ENCODE measurements around the gene DOCK1. TPM values are rescaled to one million over a fixed set of nuclear protein-coding genes. Genes with fewer than 3 reads are reported as not detected.

DOCK1 gene
- total and polyA plus RNA-seq, 4 donors = 10.9 to 82.6 (median 43.3) TPM

GRCh38 chr10:127402596-127403409 lies 497.6 kb downstream of the DOCK1 start:
- intact Hi-C loops (cut with DNase I) = no loop called here
- no peak for ATAC-seq (ENCODE audit: low FRiP score)
- WGBS, 2 donors = 31 to 35% methylated on average over 16 of the region's 16 CpGs

GRCh38 chr10:127405221-127405620 lies 500.0 kb downstream of the DOCK1 start:
- intact Hi-C loops (cut with DNase I) = no loop called here

More at GRCh38 chr10:127402596-127403409, 497.6 kb downstream of the DOCK1 start:
- Histone ChIP-seq H3K4me3 (ENCODE audit: low read length in 2 of 2) (no peak overlapping the region), H3K9me3 (ENCODE audit: control insufficient read depth, low read length) (no peaks in the 10 kb centered on the region), H3K27me3 (ENCODE audit: control insufficient read depth in 1 of 2, insufficient read depth in 2 of 2, low read length in 1 of 2) (no peaks in the 10 kb centered on the region), H3K4me1 (ENCODE audit: control insufficient read depth in 1 of 2, insufficient read depth in 2 of 2, low read length in 2 of 2) (no peaks in the 10 kb centered on the region), H3K36me3 (ENCODE audit: control insufficient read depth in 1 of 2, insufficient read depth in 2 of 2, low read length in 1 of 2) (no peaks in the 10 kb centered on the region), H3K27ac (ENCODE audit: low read depth in 1 of 2, low read length in 2 of 2) (no peak overlapping the region)
- DNase-seq = no peak

GRCh38 chr10:127406018-127406550 lies 500.9 kb downstream of the DOCK1 start:
- Histone ChIP-seq H3K4me3 (ENCODE audit: low read length in 2 of 2) (no peak overlapping the region), H3K27ac (ENCODE audit: low read depth in 1 of 2, low read length in 2 of 2) (no peak overlapping the region), H3K27me3 (ENCODE audit: control insufficient read depth in 1 of 2, insufficient read depth in 2 of 2, low read length in 1 of 2) (no peaks in the 10 kb centered on the region), H3K36me3 (ENCODE audit: control insufficient read depth in 1 of 2, insufficient read depth in 2 of 2, low read length in 1 of 2) (peaks cover 0 to 1% of the 10 kb centered on the region in 2 donors), H3K4me1 (ENCODE audit: control insufficient read depth in 1 of 2, insufficient read depth in 2 of 2, low read length in 2 of 2) (no peaks in the 10 kb centered on the region), H3K9me3 (ENCODE audit: control insufficient read depth, low read length) (no peaks in the 10 kb centered on the region)
- intact Hi-C loops (cut with DNase I) = no loop called here
- DNase-seq = no peak
- 96% methylated on average over 12 of the region's 12 CpGs for WGBS, 2 donors
- no peak for ATAC-seq (ENCODE audit: low FRiP score)

More at GRCh38 chr10:127405221-127405620, 500.0 kb downstream of the DOCK1 start:
- 62% methylated on average over 4 of the region's 4 CpGs for WGBS, 2 donors
- H3K4me3 ChIP-seq (ENCODE audit: low read length in 2 of 2) = no peak overlapping the region
- no peaks in the 10 kb centered on the region for H3K4me1 ChIP-seq (ENCODE audit: control insufficient read depth in 1 of 2, insufficient read depth in 2 of 2, low read length in 2 of 2)
- H3K27me3 ChIP-seq (ENCODE audit: control insufficient read depth in 1 of 2, insufficient read depth in 2 of 2, low read length in 1 of 2) = no peaks in the 10 kb centered on the region
- H3K9me3 ChIP-seq (ENCODE audit: control insufficient read depth, low read length) = no peaks in the 10 kb centered on the region
- ATAC-seq (ENCODE audit: low FRiP score) (no peak), DNase-seq (no peak)
- H3K36me3 ChIP-seq (ENCODE audit: control insufficient read depth in 1 of 2, insufficient read depth in 2 of 2, low read length in 1 of 2) = no peaks in the 10 kb centered on the region
- H3K27ac ChIP-seq (ENCODE audit: low read depth in 1 of 2, low read length in 2 of 2) = no peak overlapping the region

GRCh38 chr10:127407551-127407950 lies 502.3 kb downstream of the DOCK1 start:
- H3K4me1 ChIP-seq (ENCODE audit: control insufficient read depth in 1 of 2, insufficient read depth in 2 of 2, low read length in 2 of 2) = no peaks in the 10 kb centered on the region
- peaks cover 0 to 3% of the 10 kb centered on the region in 2 donors for H3K36me3 ChIP-seq (ENCODE audit: control insufficient read depth in 1 of 2, insufficient read depth in 2 of 2, low read length in 1 of 2)
- intact Hi-C loops (cut with DNase I) = no loop called here
- DNase-seq = peak in 1 of 2 donors; percentile 28
- 92 to 95% methylated on average over 6 of the region's 6 CpGs for WGBS, 2 donors
- no peaks in the 10 kb centered on the region for H3K27me3 ChIP-seq (ENCODE audit: control insufficient read depth in 1 of 2, insufficient read depth in 2 of 2, low read length in 1 of 2)
- ATAC-seq (ENCODE audit: low FRiP score) = no peak
- no peaks in the 10 kb centered on the region for H3K9me3 ChIP-seq (ENCODE audit: control insufficient read depth, low read length)
- H3K4me3 ChIP-seq (ENCODE audit: low read length in 2 of 2) = no peak overlapping the region
- no peak overlapping the region for H3K27ac ChIP-seq (ENCODE audit: low read depth in 1 of 2, low read length in 2 of 2)

GRCh38 chr10:127408112-127408710 lies 503.0 kb downstream of the DOCK1 start:
- intact Hi-C loops (cut with DNase I) = no loop called here
- no peak for DNase-seq
- WGBS, 2 donors = 85 to 89% methylated on average over 15 of the region's 15 CpGs
- H3K4me1 ChIP-seq (ENCODE audit: control insufficient read depth in 1 of 2, insufficient read depth in 2 of 2, low read length in 2 of 2) = no peaks in the 10 kb centered on the region
- peaks cover 0 to 3% of the 10 kb centered on the region in 2 donors for H3K36me3 ChIP-seq (ENCODE audit: control insufficient read depth in 1 of 2, insufficient read depth in 2 of 2, low read length in 1 of 2)
- no peaks in the 10 kb centered on the region for H3K27me3 ChIP-seq (ENCODE audit: control insufficient read depth in 1 of 2, insufficient read depth in 2 of 2, low read length in 1 of 2)
- no peak overlapping the region for H3K4me3 ChIP-seq (ENCODE audit: low read length in 2 of 2)
- no peaks in the 10 kb centered on the region for H3K9me3 ChIP-seq (ENCODE audit: control insufficient read depth, low read length)
- no peak overlapping the region for H3K27ac ChIP-seq (ENCODE audit: low read depth in 1 of 2, low read length in 2 of 2)
- no peak for ATAC-seq (ENCODE audit: low FRiP score)

GRCh38 chr10:127408733-127409132 lies 503.5 kb downstream of the DOCK1 start:
- Histone ChIP-seq H3K27me3 (ENCODE audit: control insufficient read depth in 1 of 2, insufficient read depth in 2 of 2, low read length in 1 of 2) (no peaks in the 10 kb centered on the region), H3K4me1 (ENCODE audit: control insufficient read depth in 1 of 2, insufficient read depth in 2 of 2, low read length in 2 of 2) (no peaks in the 10 kb centered on the region), H3K9me3 (ENCODE audit: control insufficient read depth, low read length) (no peaks in the 10 kb centered on the region), H3K36me3 (ENCODE audit: control insufficient read depth in 1 of 2, insufficient read depth in 2 of 2, low read length in 1 of 2) (peaks cover 0 to 3% of the 10 kb centered on the region in 2 donors), H3K4me3 (ENCODE audit: low read length in 2 of 2) (no peak overlapping the region), H3K27ac (ENCODE audit: low read depth in 1 of 2, low read length in 2 of 2) (no peak overlapping the region)
- 92 to 94% methylated on average over 9 of the region's 9 CpGs for WGBS, 2 donors
- DNase-seq = no peak
- intact Hi-C loops (cut with DNase I) = no loop called here
- ATAC-seq (ENCODE audit: low FRiP score) = no peak

- no peak for DNase-seq
- no peaks in the 10 kb centered on the region for H3K9me3 ChIP-seq (ENCODE audit: control insufficient read depth, low read length)
- no peak overlapping the region for H3K27ac ChIP-seq (ENCODE audit: low read depth in 1 of 2, low read length in 2 of 2)
- no peaks in the 10 kb centered on the region for H3K4me1 ChIP-seq (ENCODE audit: control insufficient read depth in 1 of 2, insufficient read depth in 2 of 2, low read length in 2 of 2)
- H3K27me3 ChIP-seq (ENCODE audit: control insufficient read depth in 1 of 2, insufficient read depth in 2 of 2, low read length in 1 of 2) = no peaks in the 10 kb centered on the region
- no peak for ATAC-seq (ENCODE audit: low FRiP score)
- intact Hi-C loops (cut with DNase I) = no loop called here
- 76 to 83% methylated on average over 9 of the region's 9 CpGs for WGBS, 2 donors
- H3K4me3 ChIP-seq (ENCODE audit: low read length in 2 of 2) = no peak overlapping the region
- peaks cover 0 to 3% of the 10 kb centered on the region in 2 donors for H3K36me3 ChIP-seq (ENCODE audit: control insufficient read depth in 1 of 2, insufficient read depth in 2 of 2, low read length in 1 of 2)
Measured at GRCh38 chr10:127410030-127410429, 504.8 kb downstream of the DOCK1 start.

- whole genome bisulfite sequencing, 2 donors = 96% methylated on average over 10 of the region's 10 CpGs
- Histone ChIP-seq H3K4me3 (ENCODE audit: low read length in 2 of 2) (no peak overlapping the region), H3K36me3 (ENCODE audit: control insufficient read depth in 1 of 2, insufficient read depth in 2 of 2, low read length in 1 of 2) (peaks cover 0 to 5% of the 10 kb centered on the region in 2 donors), H3K9me3 (ENCODE audit: control insufficient read depth, low read length) (no peaks in the 10 kb centered on the region), H3K27me3 (ENCODE audit: control insufficient read depth in 1 of 2, insufficient read depth in 2 of 2, low read length in 1 of 2) (no peaks in the 10 kb centered on the region), H3K4me1 (ENCODE audit: control insufficient read depth in 1 of 2, insufficient read depth in 2 of 2, low read length in 2 of 2) (no peaks in the 10 kb centered on the region), H3K27ac (ENCODE audit: low read depth in 1 of 2, low read length in 2 of 2) (no peak overlapping the region)
- DNase-seq (no peak), ATAC-seq (ENCODE audit: low FRiP score) (no peak)
- intact Hi-C loops (cut with DNase I) = no loop called here
Measured at GRCh38 chr10:127411062-127411461, 505.8 kb downstream of the DOCK1 start.
